HL-60 (cell line): ENCODE data around the gene MNAT1.
"Not testable (repeated sequence)": the region's sequence is repeated elsewhere in the genome, so short reads cannot be mapped to it uniquely, and the experiment has no call there.

Experiments used
- GABPA ChIP-seq: IDR thresholded peaks from 2 replicates; pipeline ENCODE4 v1.6.1; 2012; ENCODE audit warnings: low read depth
- POLR2AphosphoS5 ChIP-seq: IDR thresholded peaks from 2 replicates; pipeline ENCODE4 v1.6.1; 2012; ENCODE audit warnings: low read depth
- SPI1 ChIP-seq: IDR thresholded peaks from 2 replicates; pipeline ENCODE4 v1.6.1; 2012; ENCODE audit warnings: low read depth, mild to moderate bottlenecking, borderline replicate concordance
- TF ChIP-seq, protein P1 (sequence below): IDR thresholded peaks from one replicate; pipeline ENCODE4 v1.5.1; 2011; ENCODE audit warnings: low read length, control low read depth, inconsistent platforms; ENCODE audit not compliant: insufficient read depth
- TF ChIP-seq, protein P2 (sequence below): IDR thresholded peaks from 2 replicates; pipeline ENCODE4 v1.6.1; 2012; ENCODE audit warnings: low read depth; ENCODE audit not compliant: insufficient replicate concordance

- TF ChIP-seq, protein P1, sequence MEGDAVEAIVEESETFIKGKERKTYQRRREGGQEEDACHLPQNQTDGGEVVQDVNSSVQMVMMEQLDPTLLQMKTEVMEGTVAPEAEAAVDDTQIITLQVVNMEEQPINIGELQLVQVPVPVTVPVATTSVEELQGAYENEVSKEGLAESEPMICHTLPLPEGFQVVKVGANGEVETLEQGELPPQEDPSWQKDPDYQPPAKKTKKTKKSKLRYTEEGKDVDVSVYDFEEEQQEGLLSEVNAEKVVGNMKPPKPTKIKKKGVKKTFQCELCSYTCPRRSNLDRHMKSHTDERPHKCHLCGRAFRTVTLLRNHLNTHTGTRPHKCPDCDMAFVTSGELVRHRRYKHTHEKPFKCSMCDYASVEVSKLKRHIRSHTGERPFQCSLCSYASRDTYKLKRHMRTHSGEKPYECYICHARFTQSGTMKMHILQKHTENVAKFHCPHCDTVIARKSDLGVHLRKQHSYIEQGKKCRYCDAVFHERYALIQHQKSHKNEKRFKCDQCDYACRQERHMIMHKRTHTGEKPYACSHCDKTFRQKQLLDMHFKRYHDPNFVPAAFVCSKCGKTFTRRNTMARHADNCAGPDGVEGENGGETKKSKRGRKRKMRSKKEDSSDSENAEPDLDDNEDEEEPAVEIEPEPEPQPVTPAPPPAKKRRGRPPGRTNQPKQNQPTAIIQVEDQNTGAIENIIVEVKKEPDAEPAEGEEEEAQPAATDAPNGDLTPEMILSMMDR: not testable (repeated sequence)
- TF ChIP-seq, protein P2, sequence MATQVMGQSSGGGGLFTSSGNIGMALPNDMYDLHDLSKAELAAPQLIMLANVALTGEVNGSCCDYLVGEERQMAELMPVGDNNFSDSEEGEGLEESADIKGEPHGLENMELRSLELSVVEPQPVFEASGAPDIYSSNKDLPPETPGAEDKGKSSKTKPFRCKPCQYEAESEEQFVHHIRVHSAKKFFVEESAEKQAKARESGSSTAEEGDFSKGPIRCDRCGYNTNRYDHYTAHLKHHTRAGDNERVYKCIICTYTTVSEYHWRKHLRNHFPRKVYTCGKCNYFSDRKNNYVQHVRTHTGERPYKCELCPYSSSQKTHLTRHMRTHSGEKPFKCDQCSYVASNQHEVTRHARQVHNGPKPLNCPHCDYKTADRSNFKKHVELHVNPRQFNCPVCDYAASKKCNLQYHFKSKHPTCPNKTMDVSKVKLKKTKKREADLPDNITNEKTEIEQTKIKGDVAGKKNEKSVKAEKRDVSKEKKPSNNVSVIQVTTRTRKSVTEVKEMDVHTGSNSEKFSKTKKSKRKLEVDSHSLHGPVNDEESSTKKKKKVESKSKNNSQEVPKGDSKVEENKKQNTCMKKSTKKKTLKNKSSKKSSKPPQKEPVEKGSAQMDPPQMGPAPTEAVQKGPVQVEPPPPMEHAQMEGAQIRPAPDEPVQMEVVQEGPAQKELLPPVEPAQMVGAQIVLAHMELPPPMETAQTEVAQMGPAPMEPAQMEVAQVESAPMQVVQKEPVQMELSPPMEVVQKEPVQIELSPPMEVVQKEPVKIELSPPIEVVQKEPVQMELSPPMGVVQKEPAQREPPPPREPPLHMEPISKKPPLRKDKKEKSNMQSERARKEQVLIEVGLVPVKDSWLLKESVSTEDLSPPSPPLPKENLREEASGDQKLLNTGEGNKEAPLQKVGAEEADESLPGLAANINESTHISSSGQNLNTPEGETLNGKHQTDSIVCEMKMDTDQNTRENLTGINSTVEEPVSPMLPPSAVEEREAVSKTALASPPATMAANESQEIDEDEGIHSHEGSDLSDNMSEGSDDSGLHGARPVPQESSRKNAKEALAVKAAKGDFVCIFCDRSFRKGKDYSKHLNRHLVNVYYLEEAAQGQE: not testable (repeated sequence)
- not testable (repeated sequence) for TF ChIP-seq GABPA, POLR2AphosphoS5, SPI1
Observed at GRCh38 chr14:60731291-60731690, 3.3 kb upstream of the MNAT1 start.
